WTC11 (cell line): ENCODE results near the gene ANAPC4. TPM values are rescaled to one million over a fixed set of nuclear protein-coding genes. Genes with fewer than 3 reads are reported as not detected.

ENCODE experiments used
- ATAC-seq: fragments of 200-7000 bp; cut with Tn5 transposase; 2 replicates; pipeline ENCODE4 v1.10.0; 2021; ENCODE audit warnings: mild to moderate bottlenecking, moderate library complexity
- CTCF ChIA-PET: fragments of 300-600 bp; sonication (Branson Sonifier 250); formaldehyde crosslinking; loops from one replicate; lab custom pipeline; 2021; ENCODE audit warnings: antibody characterized with exemption; lab: Charles Lee
- POLR2A ChIA-PET: fragments of 350-600 bp; sonication (Branson Sonifier 250); formaldehyde crosslinking; loops from one replicate; lab custom pipeline; 2021; ENCODE audit warnings: antibody characterized with exemption; lab: Charles Lee
- DNase-seq: peaks from one replicate; pipeline ENCODE4 v3.0.0; 2021; ENCODE audit warnings: low spot score
- H3K27ac Mint-ChIP-seq: 2 replicates; pipeline ENCODE4 v1.8.0; 2021; ENCODE audit warnings: mixed read lengths
- H3K27me3 Mint-ChIP-seq: 2 replicates; pipeline ENCODE4 v1.8.0; 2021; ENCODE audit warnings: low read depth, mild to moderate bottlenecking, moderate library complexity, mixed read lengths
- H3K36me3 Mint-ChIP-seq: 2 replicates; pipeline ENCODE4 v1.8.0; 2021; ENCODE audit warnings: mixed read lengths
- H3K4me1 Mint-ChIP-seq: 2 replicates; pipeline ENCODE4 v1.8.0; 2022; ENCODE audit warnings: mixed read lengths
- H3K4me3 Mint-ChIP-seq: 2 replicates; pipeline ENCODE4 v1.8.0; 2021; ENCODE audit warnings: mild to moderate bottlenecking, moderate library complexity, mixed read lengths
- H3K9me3 Mint-ChIP-seq: 2 replicates; pipeline ENCODE4 v1.8.0; 2021; ENCODE audit warnings: mixed read lengths
- ATF1 ChIP-seq: sonication (generic); formaldehyde crosslinking; IDR thresholded peaks from 2 replicates; pipeline ENCODE4 v1.8.1; 2023; ENCODE audit warnings: mild to moderate bottlenecking, moderate library complexity, missing genetic modification reagents
- CBFB ChIP-seq: sonication (generic); formaldehyde crosslinking; IDR thresholded peaks from 2 replicates; pipeline ENCODE4 v1.8.1; 2022; ENCODE audit warnings: mild to moderate bottlenecking, low read depth, missing genetic modification reagents
- CREB1 ChIP-seq: sonication (generic); formaldehyde crosslinking; IDR thresholded peaks from 2 replicates; pipeline ENCODE4 v1.8.0; 2023; ENCODE audit warnings: mild to moderate bottlenecking, missing genetic modification reagents
- CREM ChIP-seq: sonication (generic); formaldehyde crosslinking; IDR thresholded peaks from 2 replicates; pipeline ENCODE4 v1.8.1; 2022; ENCODE audit warnings: mild to moderate bottlenecking, missing genetic modification reagents, moderate library complexity
- EMX1 ChIP-seq: fragments of 250-450 bp; sonication (Bioruptor Pico); IDR thresholded peaks from 2 replicates; pipeline ENCODE4 v1.8.0; 2021; ENCODE audit warnings: mild to moderate bottlenecking
- ETV6 ChIP-seq: sonication (generic); formaldehyde crosslinking; IDR thresholded peaks from 2 replicates; pipeline ENCODE4 v1.8.1; 2022; ENCODE audit warnings: mild to moderate bottlenecking, missing genetic modification reagents
- KAT7 ChIP-seq: sonication (generic); formaldehyde crosslinking; IDR thresholded peaks from 2 replicates; pipeline ENCODE4 v1.8.1; 2023; ENCODE audit warnings: missing genetic modification reagents, mild to moderate bottlenecking, borderline replicate concordance
- RORB ChIP-seq: fragments of 250-450 bp; sonication (Bioruptor Pico); IDR thresholded peaks from 2 replicates; pipeline ENCODE4 v1.9.0; 2021; ENCODE audit warnings: mild to moderate bottlenecking
- SMAD4 ChIP-seq: sonication (generic); formaldehyde crosslinking; IDR thresholded peaks from 2 replicates; pipeline ENCODE4 v1.8.0; 2022; ENCODE audit warnings: mild to moderate bottlenecking, missing genetic modification reagents
- TCF7 ChIP-seq: sonication (generic); formaldehyde crosslinking; IDR thresholded peaks from 2 replicates; pipeline ENCODE4 v1.8.0; 2022; ENCODE audit warnings: mild to moderate bottlenecking, low read depth, missing genetic modification reagents, moderate library complexity
- ZBTB21 ChIP-seq: sonication (generic); formaldehyde crosslinking; IDR thresholded peaks from 2 replicates; pipeline ENCODE4 v1.8.1; 2023; ENCODE audit warnings: mild to moderate bottlenecking, missing genetic modification reagents, borderline replicate concordance
- ZNF232 ChIP-seq: sonication (generic); formaldehyde crosslinking; IDR thresholded peaks from 2 replicates; pipeline ENCODE4 v1.8.0; 2022; ENCODE audit warnings: mild to moderate bottlenecking, missing genetic modification reagents
- ZNF396 ChIP-seq: fragments of 250-450 bp; sonication (Bioruptor Pico); IDR thresholded peaks from 2 replicates; pipeline ENCODE4 v1.8.0; 2021; ENCODE audit warnings: mild to moderate bottlenecking, moderate library complexity, borderline replicate concordance
- total RNA-seq: library from RNA; stranded (reverse); gene quantifications from 3 replicates; pipeline ENCODE4 v1.2.3, GENCODE V29; 2021
- TF ChIP-seq, protein P1 (sequence below): sonication (generic); formaldehyde crosslinking; IDR thresholded peaks from 2 replicates; pipeline ENCODE4 v1.8.0; 2022; ENCODE audit warnings: mild to moderate bottlenecking, missing genetic modification reagents
- TF ChIP-seq, protein P2 (sequence below): fragments of 250-450 bp; sonication (Bioruptor Pico); IDR thresholded peaks from 2 replicates; pipeline ENCODE4 v1.9.0; 2021; ENCODE audit warnings: mild to moderate bottlenecking
- TF ChIP-seq, protein P3 (sequence below): fragments of 250-450 bp; sonication (Bioruptor Pico); IDR thresholded peaks from 2 replicates; pipeline ENCODE4 v1.9.0; 2021; ENCODE audit warnings: mild to moderate bottlenecking
- TF ChIP-seq, protein P4 (sequence below): sonication (generic); formaldehyde crosslinking; IDR thresholded peaks from 2 replicates; pipeline ENCODE4 v1.8.1; 2022; ENCODE audit warnings: mild to moderate bottlenecking, moderate library complexity, missing genetic modification reagents
- TF ChIP-seq, protein P5 (sequence below): sonication (generic); formaldehyde crosslinking; IDR thresholded peaks from 2 replicates; pipeline ENCODE4 v1.8.1; 2022; ENCODE audit warnings: missing genetic modification reagents, borderline replicate concordance
- TF ChIP-seq, protein P6 (sequence below): sonication (generic); formaldehyde crosslinking; conservative IDR thresholded peaks from 2 replicates; pipeline ENCODE4 v1.8.1; 2022; ENCODE audit warnings: mild to moderate bottlenecking, missing genetic modification reagents
- TF ChIP-seq, protein P7 (sequence below): sonication (generic); formaldehyde crosslinking; IDR thresholded peaks from 2 replicates; pipeline ENCODE4 v1.8.1; 2022; ENCODE audit warnings: low read depth, missing genetic modification reagents, borderline replicate concordance

The ANAPC4 gene
- total RNA-seq, 1 experiment from 2014 or later: 40.5 TPM

DNA sequence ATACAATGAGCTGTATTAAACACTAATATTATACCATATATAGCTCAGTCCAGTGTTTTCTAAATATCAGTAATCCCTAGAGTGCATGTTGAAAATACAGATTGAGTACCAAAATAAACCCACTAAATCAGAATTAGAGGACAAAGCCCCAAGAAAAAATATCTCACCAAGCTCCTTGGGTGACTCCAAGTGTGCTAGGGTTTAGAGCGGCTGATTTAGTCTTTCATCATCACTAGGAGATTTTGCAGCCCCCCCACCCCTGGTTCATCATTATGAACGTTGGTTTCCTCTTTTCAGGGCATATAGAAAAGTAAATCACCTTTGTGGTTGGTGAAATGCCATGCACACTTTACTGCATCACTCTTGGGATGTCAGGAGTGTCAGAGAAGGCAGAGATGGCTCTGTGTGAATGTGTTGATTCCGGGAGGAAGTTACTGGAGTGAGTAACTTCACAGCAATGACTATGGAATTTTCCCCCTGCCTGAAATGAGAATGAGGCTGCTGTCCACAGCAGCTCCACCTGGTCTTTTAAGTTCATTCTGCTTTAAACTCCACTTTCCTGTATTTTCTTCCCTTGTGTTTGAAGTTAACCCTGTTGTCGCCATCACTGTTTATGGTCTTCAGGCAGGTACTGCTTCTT lies 25.2 kb upstream of the ANAPC4 start (continued):
- TF ChIP-seq RORB (CRISPR knock-in tag) (no peak), TCF7 (CRISPR knock-in tag) (no peak)
- TF ChIP-seq, protein P1, sequence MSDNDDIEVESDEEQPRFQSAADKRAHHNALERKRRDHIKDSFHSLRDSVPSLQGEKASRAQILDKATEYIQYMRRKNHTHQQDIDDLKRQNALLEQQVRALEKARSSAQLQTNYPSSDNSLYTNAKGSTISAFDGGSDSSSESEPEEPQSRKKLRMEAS: no peak

DNA sequence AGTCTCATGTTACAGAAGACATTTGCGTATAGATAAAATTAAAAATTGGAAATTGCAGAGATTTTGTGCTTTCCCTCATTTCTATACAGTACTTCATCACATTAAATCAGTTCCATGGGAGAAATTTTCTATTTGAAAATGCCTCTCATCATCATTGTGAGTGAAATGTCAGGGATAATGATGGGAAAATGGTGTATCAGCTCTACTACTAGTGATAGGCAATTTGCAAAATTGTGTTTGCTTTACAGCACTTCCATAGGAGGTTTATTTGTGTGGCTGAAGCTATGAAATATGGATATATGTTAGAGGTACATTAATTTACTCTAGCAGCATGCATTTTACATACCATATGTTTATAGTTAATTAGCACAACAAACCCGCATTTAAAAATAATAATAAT lies 21.0 kb upstream of the ANAPC4 start:
- Mint-ChIP-seq H3K9me3 (peaks cover 15% of the 10 kb centered on the region), H3K4me1 (peaks cover 14% of the 10 kb centered on the region), H3K27me3 (no peaks in the 10 kb centered on the region), H3K36me3 (peaks cover 23% of the 10 kb centered on the region), H3K4me3 (no peak overlapping the region), H3K27ac (no peak overlapping the region)
- ChIA-PET POLR2A (no interaction called here), CTCF (interaction anchor here (0.6 kb wide), 1 partner anchor 11 kb away, joined by 3 read pairs; no protein-coding TSS in a partner anchor)
- DNase-seq (no peak), ATAC-seq (no peak)
- TF ChIP-seq KAT7 (CRISPR knock-in tag): no peak
- TF ChIP-seq, protein P2, sequence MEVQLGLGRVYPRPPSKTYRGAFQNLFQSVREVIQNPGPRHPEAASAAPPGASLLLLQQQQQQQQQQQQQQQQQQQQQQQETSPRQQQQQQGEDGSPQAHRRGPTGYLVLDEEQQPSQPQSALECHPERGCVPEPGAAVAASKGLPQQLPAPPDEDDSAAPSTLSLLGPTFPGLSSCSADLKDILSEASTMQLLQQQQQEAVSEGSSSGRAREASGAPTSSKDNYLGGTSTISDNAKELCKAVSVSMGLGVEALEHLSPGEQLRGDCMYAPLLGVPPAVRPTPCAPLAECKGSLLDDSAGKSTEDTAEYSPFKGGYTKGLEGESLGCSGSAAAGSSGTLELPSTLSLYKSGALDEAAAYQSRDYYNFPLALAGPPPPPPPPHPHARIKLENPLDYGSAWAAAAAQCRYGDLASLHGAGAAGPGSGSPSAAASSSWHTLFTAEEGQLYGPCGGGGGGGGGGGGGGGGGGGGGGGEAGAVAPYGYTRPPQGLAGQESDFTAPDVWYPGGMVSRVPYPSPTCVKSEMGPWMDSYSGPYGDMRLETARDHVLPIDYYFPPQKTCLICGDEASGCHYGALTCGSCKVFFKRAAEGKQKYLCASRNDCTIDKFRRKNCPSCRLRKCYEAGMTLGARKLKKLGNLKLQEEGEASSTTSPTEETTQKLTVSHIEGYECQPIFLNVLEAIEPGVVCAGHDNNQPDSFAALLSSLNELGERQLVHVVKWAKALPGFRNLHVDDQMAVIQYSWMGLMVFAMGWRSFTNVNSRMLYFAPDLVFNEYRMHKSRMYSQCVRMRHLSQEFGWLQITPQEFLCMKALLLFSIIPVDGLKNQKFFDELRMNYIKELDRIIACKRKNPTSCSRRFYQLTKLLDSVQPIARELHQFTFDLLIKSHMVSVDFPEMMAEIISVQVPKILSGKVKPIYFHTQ: no peak

DNA sequence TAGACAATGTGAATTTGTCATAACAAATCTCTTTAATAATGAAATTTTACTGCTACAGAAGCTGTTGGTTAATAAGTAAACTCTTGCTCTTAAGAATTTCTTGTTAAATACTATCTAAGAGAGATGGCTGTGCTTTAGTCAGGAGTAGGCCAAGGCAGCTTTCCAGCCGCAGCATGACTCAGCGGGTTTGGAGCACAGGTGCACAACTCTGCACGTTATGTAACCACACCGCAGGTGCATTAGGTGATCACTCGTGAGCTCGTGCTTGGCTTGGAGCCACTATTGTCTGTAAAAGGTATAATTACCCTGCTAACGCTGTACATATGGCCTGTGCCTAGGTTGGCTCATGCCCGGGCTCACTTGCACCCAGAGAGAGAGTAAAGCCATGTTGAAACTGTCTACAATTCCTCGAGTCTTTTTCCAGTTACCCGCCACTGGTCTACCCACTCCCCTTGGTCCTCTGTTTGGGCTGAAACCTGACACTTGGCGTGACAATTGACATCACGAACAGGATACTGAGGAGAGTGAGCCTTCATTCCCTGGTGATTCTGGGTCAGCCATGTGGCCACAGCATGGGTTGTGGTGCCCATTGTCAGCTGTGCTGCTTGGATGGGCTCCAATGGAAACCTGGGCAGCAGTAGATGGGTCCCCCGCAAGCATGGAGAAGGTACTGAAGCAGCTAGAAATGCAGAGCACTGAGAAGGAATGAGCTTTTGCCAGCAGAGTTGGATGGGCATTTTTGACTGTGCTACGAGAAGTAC lies 18.4 kb upstream of the ANAPC4 start:
- peaks cover 8% of the 10 kb centered on the region for H3K4me1 Mint-ChIP-seq
- DNase-seq: no peak
- peaks cover 15% of the 10 kb centered on the region for H3K9me3 Mint-ChIP-seq
- ChIA-PET POLR2A (no interaction called here), CTCF (interaction anchor here (1.2 to 1.8 kb wide), 2 partner anchors 9 to 46 kb away, joined by 4 to 9 read pairs; partner anchors contain the start of gene ZCCHC4)
- H3K4me3 Mint-ChIP-seq: no peak overlapping the region
- ATAC-seq: no peak
- no peaks in the 10 kb centered on the region for H3K27me3 Mint-ChIP-seq
- no peak overlapping the region; the same call in 1 of the 2 replicates for H3K27ac Mint-ChIP-seq
- peaks cover 23% of the 10 kb centered on the region for H3K36me3 Mint-ChIP-seq
- TF ChIP-seq, protein P3, sequence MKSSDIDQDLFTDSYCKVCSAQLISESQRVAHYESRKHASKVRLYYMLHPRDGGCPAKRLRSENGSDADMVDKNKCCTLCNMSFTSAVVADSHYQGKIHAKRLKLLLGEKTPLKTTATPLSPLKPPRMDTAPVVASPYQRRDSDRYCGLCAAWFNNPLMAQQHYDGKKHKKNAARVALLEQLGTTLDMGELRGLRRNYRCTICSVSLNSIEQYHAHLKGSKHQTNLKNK (CRISPR knock-in tag): no peak
- TF ChIP-seq ETV6: no peak
- no peak for TF ChIP-seq EMX1 (CRISPR knock-in tag)
- no peak for TF ChIP-seq CREM (CRISPR knock-in tag)
- no peak for TF ChIP-seq ZNF232 (CRISPR knock-in tag)
- no peak for TF ChIP-seq SMAD4

DNA sequence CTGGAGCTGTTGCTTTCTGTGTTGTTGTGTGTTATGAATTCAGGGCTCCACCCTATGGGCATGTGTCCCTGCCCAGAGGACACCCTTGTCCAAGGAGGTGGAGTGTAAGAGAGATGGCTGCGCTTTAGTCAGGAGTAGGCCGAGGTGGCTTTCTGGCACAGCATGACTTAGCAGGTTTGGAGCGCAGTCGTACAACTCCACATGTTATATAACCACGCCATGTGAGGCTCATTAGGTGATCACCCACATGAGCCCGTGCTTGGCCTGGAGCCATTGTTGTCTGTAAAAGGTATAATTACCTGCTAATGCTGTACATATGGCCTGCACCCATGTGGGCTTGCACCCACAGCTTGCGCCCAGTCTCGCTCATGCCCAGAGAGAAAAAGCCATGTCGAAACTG lies 15.8 kb upstream of the ANAPC4 start:
- ChIA-PET CTCF (no interaction called here), POLR2A (no interaction called here)
- DNase-seq (no peak), ATAC-seq (no peak)
- H3K27ac Mint-ChIP-seq: no peak overlapping the region
- peaks cover 27% of the 10 kb centered on the region for H3K36me3 Mint-ChIP-seq
- H3K27me3 Mint-ChIP-seq: no peaks in the 10 kb centered on the region
- no peak overlapping the region for H3K4me3 Mint-ChIP-seq
- peaks cover 15% of the 10 kb centered on the region for H3K9me3 Mint-ChIP-seq
- H3K4me1 Mint-ChIP-seq: peaks cover 3% of the 10 kb centered on the region; the same call in 1 of the 2 replicates
- TF ChIP-seq CBFB (CRISPR knock-in tag) (no peak), ZBTB21 (CRISPR knock-in tag) (no peak), ZNF396 (CRISPR knock-in tag) (no peak), CREB1 (no peak), ATF1 (no peak)
- TF ChIP-seq, protein P4, sequence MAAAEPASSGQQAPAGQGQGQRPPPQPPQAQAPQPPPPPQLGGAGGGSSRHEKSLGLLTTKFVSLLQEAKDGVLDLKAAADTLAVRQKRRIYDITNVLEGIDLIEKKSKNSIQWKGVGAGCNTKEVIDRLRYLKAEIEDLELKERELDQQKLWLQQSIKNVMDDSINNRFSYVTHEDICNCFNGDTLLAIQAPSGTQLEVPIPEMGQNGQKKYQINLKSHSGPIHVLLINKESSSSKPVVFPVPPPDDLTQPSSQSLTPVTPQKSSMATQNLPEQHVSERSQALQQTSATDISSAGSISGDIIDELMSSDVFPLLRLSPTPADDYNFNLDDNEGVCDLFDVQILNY (CRISPR knock-in tag): no peak
- TF ChIP-seq, protein P1: no peak
- TF ChIP-seq, protein P5, sequence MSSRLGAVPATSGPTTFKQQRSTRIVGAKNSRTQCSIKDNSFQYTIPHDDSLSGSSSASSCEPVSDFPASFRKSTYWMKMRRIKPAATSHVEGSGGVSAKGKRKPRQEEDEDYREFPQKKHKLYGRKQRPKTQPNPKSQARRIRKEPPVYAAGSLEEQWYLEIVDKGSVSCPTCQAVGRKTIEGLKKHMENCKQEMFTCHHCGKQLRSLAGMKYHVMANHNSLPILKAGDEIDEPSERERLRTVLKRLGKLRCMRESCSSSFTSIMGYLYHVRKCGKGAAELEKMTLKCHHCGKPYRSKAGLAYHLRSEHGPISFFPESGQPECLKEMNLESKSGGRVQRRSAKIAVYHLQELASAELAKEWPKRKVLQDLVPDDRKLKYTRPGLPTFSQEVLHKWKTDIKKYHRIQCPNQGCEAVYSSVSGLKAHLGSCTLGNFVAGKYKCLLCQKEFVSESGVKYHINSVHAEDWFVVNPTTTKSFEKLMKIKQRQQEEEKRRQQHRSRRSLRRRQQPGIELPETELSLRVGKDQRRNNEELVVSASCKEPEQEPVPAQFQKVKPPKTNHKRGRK (CRISPR knock-in tag): no peak
- TF ChIP-seq, protein P6, sequence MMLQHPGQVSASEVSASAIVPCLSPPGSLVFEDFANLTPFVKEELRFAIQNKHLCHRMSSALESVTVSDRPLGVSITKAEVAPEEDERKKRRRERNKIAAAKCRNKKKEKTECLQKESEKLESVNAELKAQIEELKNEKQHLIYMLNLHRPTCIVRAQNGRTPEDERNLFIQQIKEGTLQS (CRISPR knock-in tag): no peak
- TF ChIP-seq, protein P7, sequence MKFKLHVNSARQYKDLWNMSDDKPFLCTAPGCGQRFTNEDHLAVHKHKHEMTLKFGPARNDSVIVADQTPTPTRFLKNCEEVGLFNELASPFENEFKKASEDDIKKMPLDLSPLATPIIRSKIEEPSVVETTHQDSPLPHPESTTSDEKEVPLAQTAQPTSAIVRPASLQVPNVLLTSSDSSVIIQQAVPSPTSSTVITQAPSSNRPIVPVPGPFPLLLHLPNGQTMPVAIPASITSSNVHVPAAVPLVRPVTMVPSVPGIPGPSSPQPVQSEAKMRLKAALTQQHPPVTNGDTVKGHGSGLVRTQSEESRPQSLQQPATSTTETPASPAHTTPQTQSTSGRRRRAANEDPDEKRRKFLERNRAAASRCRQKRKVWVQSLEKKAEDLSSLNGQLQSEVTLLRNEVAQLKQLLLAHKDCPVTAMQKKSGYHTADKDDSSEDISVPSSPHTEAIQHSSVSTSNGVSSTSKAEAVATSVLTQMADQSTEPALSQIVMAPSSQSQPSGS (CRISPR knock-in tag): no peak
